ENCODE results near the gene BLOC1S1. TPM values are rescaled to one million over a fixed set of nuclear protein-coding genes. Genes with fewer than 3 reads are reported as not detected.

BLOC1S1 gene
- total and polyA plus RNA-seq, 2 of the 4 experiments (the other 2 are of a cell fraction) = 128 to 285 TPM

DNA sequence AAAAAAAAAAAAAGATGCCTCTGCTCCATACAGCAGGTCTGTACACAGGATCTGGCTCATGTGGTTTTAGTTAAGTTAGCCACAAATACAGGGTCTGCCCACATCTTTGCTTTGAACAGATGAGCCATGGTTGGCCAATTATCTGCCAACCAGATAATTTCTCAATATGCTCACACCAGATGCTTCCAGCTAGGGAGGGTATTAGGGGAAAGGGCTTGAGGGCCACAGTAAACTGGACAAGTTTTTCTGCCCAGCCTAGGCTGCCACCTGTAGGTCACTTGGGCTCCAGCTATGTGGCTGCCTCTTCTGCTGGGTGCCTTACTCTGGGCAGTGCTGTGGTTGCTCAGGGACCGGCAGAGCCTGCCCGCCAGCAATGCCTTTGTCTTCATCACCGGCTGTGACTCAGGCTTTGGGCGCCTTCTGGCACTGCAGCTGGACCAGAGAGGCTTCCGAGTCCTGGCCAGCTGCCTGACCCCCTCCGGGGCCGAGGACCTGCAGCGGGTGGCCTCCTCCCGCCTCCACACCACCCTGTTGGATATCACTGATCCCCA lies 5.1 kb downstream of the BLOC1S1 start (continued):
- peak; percentile 76 for TF ChIP-seq RAD21 (IDR thresholded peaks at IDR 0.05; ENCODE audit: low read length)

DNA sequence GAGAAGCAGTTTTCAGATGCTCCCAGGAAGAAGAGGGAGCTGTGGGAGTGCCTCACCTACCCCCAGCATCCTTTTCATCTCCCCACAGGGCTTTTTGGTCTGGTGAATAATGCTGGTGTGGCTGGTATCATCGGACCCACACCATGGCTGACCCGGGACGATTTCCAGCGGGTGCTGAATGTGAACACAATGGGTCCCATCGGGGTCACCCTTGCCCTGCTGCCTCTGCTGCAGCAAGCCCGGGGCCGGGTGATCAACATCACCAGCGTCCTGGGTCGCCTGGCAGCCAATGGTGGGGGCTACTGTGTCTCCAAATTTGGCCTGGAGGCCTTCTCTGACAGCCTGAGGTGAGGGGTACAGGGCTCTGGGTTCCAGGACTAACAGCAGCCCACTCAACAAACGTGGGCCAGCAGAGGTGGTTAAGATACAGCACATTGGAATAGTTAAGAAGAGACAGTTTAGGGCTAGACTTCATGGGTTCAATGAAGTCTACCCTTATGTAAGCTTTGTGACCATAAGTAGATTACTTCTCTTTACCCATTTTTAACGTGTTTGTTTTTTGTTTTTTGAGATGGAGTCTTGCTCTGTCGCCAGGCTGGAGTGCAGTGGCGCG lies 5.9 kb downstream of the BLOC1S1 start:
- H3K36me3 ChIP-seq (ENCODE audit: control insufficient read depth, insufficient read depth, low read length) = peaks cover 37% of the 10 kb centered on the region
- no peak overlapping the region for H2BK20ac ChIP-seq (ENCODE audit: low read depth, low read length)
- CTCF ChIA-PET = interaction anchor here (0.6 to 1.6 kb wide), 7 partner anchors 17 to 102 kb away, joined by 3 to 6 read pairs (median 4); no protein-coding TSS in a partner anchor
- H3K9me1 ChIP-seq (ENCODE audit: insufficient read depth, low read length) = peaks cover 27% of the 10 kb centered on the region
- H3K56ac ChIP-seq (ENCODE audit: extremely low read depth, insufficient read depth, low read length) = no peak overlapping the region
- H3K9me3 ChIP-seq (ENCODE audit: control insufficient read depth, insufficient read depth, low read length) = no peaks in the 10 kb centered on the region
- no peak overlapping the region for H3K23ac ChIP-seq (ENCODE audit: low read depth, low read length)
- H2BK5ac ChIP-seq (ENCODE audit: low read depth, low read length, poor library complexity, severe bottlenecking) = peak overlapping the region; percentile 60
- H2AK5ac ChIP-seq (ENCODE audit: low read depth, low read length) = peak overlapping the region; percentile 89; the same call in 1 of the 2 replicates
- no peak overlapping the region for H2BK120ac ChIP-seq (ENCODE audit: low read depth, low read length)
- WGBS, 2 experiments (ENCODE audit: extremely low coverage in 2 of 2, insufficient read length in 1 of 2) = 81% methylated on average over 4 of the region's 14 CpGs; no CpG with 5 or more reads in 1 of the 2 experiments
- intact Hi-C loops (cut with micrococcal nuclease) (loop anchor here (2.0 kb wide), 2 partner anchors 61 to 533 kb away; no protein-coding TSS in a partner anchor), in situ Hi-C loops (cut with MboI; ENCODE audit: low sequenced_read_pairs) (no loop called here), dilution Hi-C loops (cut with HindIII; ENCODE audit: low sequenced_read_pairs, unreplicated experiment) (no loop called here)
- peak overlapping the region; percentile 18; the same call in 1 of the 2 replicates for H3K4ac ChIP-seq (ENCODE audit: low read depth, low read length)
- DNase-seq (no peak), ATAC-seq (ENCODE audit: low read depth) (no peak; the same call in none of the 2 replicates)
- no peak for TF ChIP-seq NFE2L2 (IDR thresholded peaks at IDR 0.05; ENCODE audit: low read depth, low read length)
- TF ChIP-seq MAZ (IDR thresholded peaks at IDR 0.05; ENCODE audit: borderline replicate concordance, low read depth, low read length) = no peak
- peak; percentile 61 for TF ChIP-seq POLR2A (IDR thresholded peaks at IDR 0.05; ENCODE audit: low read depth, low read length)
- TF ChIP-seq CHD1 (IDR thresholded peaks at IDR 0.05; ENCODE audit: low read depth, low read length) = no peak
- H2AFZ ChIP-seq (replicated peaks; ENCODE audit: low read length, poor library complexity) = no peak overlapping the region
- H3K4me2 ChIP-seq (ENCODE audit: low read depth, low read length) = peak overlapping the region; percentile 24; the same call in 1 of the 2 replicates
- H3K27me3 ChIP-seq (ENCODE audit: control insufficient read depth, insufficient read depth, low read length) = no peaks in the 10 kb centered on the region
- H4K5ac ChIP-seq (ENCODE audit: low read depth, low read length) = no peak overlapping the region
- no peak overlapping the region for H3K4me3 ChIP-seq (ENCODE audit: insufficient read depth, low read depth, low read length)
- BruUV-seq (replicated peaks) = no TSS peak
- H4K20me1 ChIP-seq (ENCODE audit: insufficient read depth, low read length) = peaks cover 52% of the 10 kb centered on the region
- peak overlapping the region; percentile 75 for H2AK9ac ChIP-seq (replicated peaks; ENCODE audit: low read depth, low read length, poor library complexity)
- no peak overlapping the region for H2BK15ac ChIP-seq (ENCODE audit: low read depth, low read length)
- H3K79me1 ChIP-seq (ENCODE audit: low read depth in 1 of 2, low read length in 2 of 2) = peaks cover 23 to 73% of the 10 kb centered on the region in 2 experiments
- H3K9ac ChIP-seq (ENCODE audit: low read depth, low read length) = no peak overlapping the region
- no peak overlapping the region for H3K18ac ChIP-seq (ENCODE audit: low read depth, low read length)
- no peak overlapping the region for H4K8ac ChIP-seq (ENCODE audit: low read depth in 2 of 2, low read length in 2 of 2)
- POLR2A ChIA-PET (ENCODE audit: unreplicated experiment) = no interaction called here
- H3K27ac ChIP-seq (ENCODE audit: insufficient read depth, low read length) = no peak overlapping the region
- peaks cover 33% of the 10 kb centered on the region for H3K4me1 ChIP-seq (ENCODE audit: control insufficient read depth, insufficient read depth, low read length)
- H4K91ac ChIP-seq (ENCODE audit: insufficient read depth, low read depth, low read length) = no peak overlapping the region
- H3K14ac ChIP-seq (replicated peaks; ENCODE audit: low read depth, low read length) = no peak overlapping the region

Data from IMR-90 (cell line).